ENCODE data around the gene NEMP2.

GRCh38 chr2:190503088-190503487 is 31.4 kb downstream of the NEMP2 start:
- TF ChIP-seq CTCF (IDR thresholded peaks at IDR 0.05 in 8 of 11, conservative IDR thresholded peaks at IDR 0.05 in 3 of 11): no peak
- TF ChIP-seq POLR2AphosphoS5 (IDR thresholded peaks at IDR 0.05): no peak

Measured in spleen (tissue), 7 donors.